NCI-H1694 (cell line): ENCODE results near the gene DLX3.
"Not testable (repeated sequence)": the region's sequence is repeated elsewhere in the genome, so short reads cannot be mapped to it uniquely, and the experiment has no call there.

Experiments
- DNase-seq: peaks from one replicate; lab custom pipeline; 2025; lab: John Stamatoyannopoulos, UW

The DLX3 gene

GRCh38 chr17:49995055-49995738, at the start of gene DLX3:
Gene DLX3 (minus strand): TSS chr17:49995224. CDS start chr17:49994998, 226 bp downstream.
- peak; percentile 90 for DNase-seq

GRCh38 chr17:50044483-50044882, 49.5 kb upstream of the DLX3 start:
- no peak for DNase-seq

GRCh38 chr17:50043290-50044148, 48.5 kb upstream of the DLX3 start:
- DNase-seq = no peak

GRCh38 chr17:50042211-50042610, 47.2 kb upstream of the DLX3 start:
- DNase-seq = no peak

- DNase-seq = not testable (repeated sequence)
These were observed 45.5 kb upstream of the DLX3 start for GRCh38 chr17:50040496-50040895.

GRCh38 chr17:50039058-50039457, 44.0 kb upstream of the DLX3 start:
- no peak for DNase-seq

- no peak for DNase-seq
These were observed 42.5 kb upstream of the DLX3 start for GRCh38 chr17:50037321-50038107.

- DNase-seq = no peak
These were observed 41.6 kb upstream of the DLX3 start for GRCh38 chr17:50036455-50037261.

GRCh38 chr17:50035945-50036344, 40.9 kb upstream of the DLX3 start:
- no peak for DNase-seq

GRCh38 chr17:50035421-50035879, 40.4 kb upstream of the DLX3 start:
- DNase-seq = no peak

- DNase-seq = no peak
These were observed 39.7 kb upstream of the DLX3 start for GRCh38 chr17:50034498-50035364.

GRCh38 chr17:50033316-50033715, 38.3 kb upstream of the DLX3 start:
- DNase-seq = no peak

- no peak for DNase-seq
These were observed 34.2 kb upstream of the DLX3 start for GRCh38 chr17:50029185-50029584.

GRCh38 chr17:50028736-50029120, 33.7 kb upstream of the DLX3 start:
- DNase-seq = no peak

GRCh38 chr17:50027881-50028735, 33.1 kb upstream of the DLX3 start:
- no peak for DNase-seq

- no peak for DNase-seq
These were observed 32.3 kb upstream of the DLX3 start for GRCh38 chr17:50027172-50027880.

GRCh38 chr17:50026837-50027171, 31.8 kb upstream of the DLX3 start:
- peak; percentile 61 for DNase-seq

GRCh38 chr17:50026046-50026675, 31.1 kb upstream of the DLX3 start:
- DNase-seq = no peak

- DNase-seq = no peak
These were observed 29.8 kb upstream of the DLX3 start for GRCh38 chr17:50024808-50025207.
